Smooth muscle cell (in vitro differentiated cells): ENCODE results near the gene CISD2. TPM values are rescaled to one million over a fixed set of nuclear protein-coding genes. Genes with fewer than 3 reads are reported as not detected.
A peak's percentile ranks its signal among the peaks of the same experiment; 100 is the strongest.

Experiments
- DNase-seq: peaks from one replicate; lab custom pipeline; 2025; ENCODE audit not compliant: unreplicated experiment; lab: John Stamatoyannopoulos, UW
- H2AFZ ChIP-seq: fragments of 200-600 bp; sonication (generic); 2 replicates; pipeline ENCODE4 v1.6.0; 2016; ENCODE audit warnings: antibody characterized with exemption, low read depth, mild to moderate bottlenecking
- H3F3A ChIP-seq: fragments of 200-600 bp; sonication (generic); 2 replicates; pipeline ENCODE4 v1.6.0; 2017; ENCODE audit warnings: antibody characterized with exemption, low read depth
- H3K27ac ChIP-seq: fragments of 200-600 bp; sonication (generic); 2 replicates; pipeline ENCODE4 v1.5.1; 2016; ENCODE audit warnings: low read depth, mild to moderate bottlenecking
- H3K27me3 ChIP-seq: fragments of 200-600 bp; sonication (generic); 2 replicates; pipeline ENCODE4 v1.6.1; 2016; ENCODE audit warnings: low read depth, mild to moderate bottlenecking
- H3K36me3 ChIP-seq: fragments of 200-600 bp; sonication (generic); 2 replicates; pipeline ENCODE4 v1.5.1; 2016; ENCODE audit warnings: low read depth
- H3K4me1 ChIP-seq: fragments of 200-600 bp; sonication (generic); 2 replicates; pipeline ENCODE4 v1.5.1; 2016; ENCODE audit warnings: low read depth
- H3K4me2 ChIP-seq: fragments of 200-600 bp; sonication (generic); 2 replicates; pipeline ENCODE4 v1.6.0; 2016; ENCODE audit warnings: mild to moderate bottlenecking
- H3K4me3 ChIP-seq: fragments of 200-600 bp; sonication (generic); 2 replicates; pipeline ENCODE4 v1.5.1; 2016; ENCODE audit warnings: mild to moderate bottlenecking
- H3K79me2 ChIP-seq: fragments of 200-600 bp; sonication (generic); 2 replicates; pipeline ENCODE4 v1.6.0; 2016; ENCODE audit warnings: low read depth, mild to moderate bottlenecking
- H3K9ac ChIP-seq: fragments of 200-600 bp; sonication (generic); 2 replicates; pipeline ENCODE4 v1.6.0; 2016; ENCODE audit warnings: low read depth
- H3K9me3 ChIP-seq: fragments of 200-600 bp; sonication (generic); replicated peaks from 2 replicates; pipeline ENCODE4 v1.5.1; 2016; ENCODE audit warnings: low read depth
- H4K20me1 ChIP-seq: fragments of 200-600 bp; sonication (generic); 2 replicates; pipeline ENCODE4 v1.6.0; 2016; ENCODE audit warnings: low read depth
- CTCF ChIP-seq: fragments of 200-600 bp; sonication (generic); IDR thresholded peaks from 2 replicates; pipeline ENCODE4 v1.5.1; 2017; ENCODE audit warnings: borderline replicate concordance, mild to moderate bottlenecking, antibody characterized with exemption; ENCODE audit not compliant: insufficient read depth, poor library complexity, severe bottlenecking
- WGBS: methylation state at CpG from one replicate; pipeline ENCODE4 v1.1.7; 2016; ENCODE audit warnings: low lambda C conversion rate; 5-methylcytosine and 5-hydroxymethylcytosine counted together
- polyA plus RNA-seq: library from polyadenylated mRNA; unstranded; fragments of >200 nt; fragmentation: Nextera tagmentation; extraction: Ambion mirVana; gene quantifications from 2 replicates; pipeline ENCODE4 v1.2.1, GENCODE V29; 2016
- total RNA-seq: library from RNA; depleted of rRNA; stranded (reverse); fragments of >200 nt; gene quantifications from 2 replicates; pipeline ENCODE4 v1.2.3, GENCODE V29; 2014

CISD2 gene
- total and polyA plus RNA-seq, 2 experiments from 2014 or later: 57.6 to 65.7 TPM

DNA sequence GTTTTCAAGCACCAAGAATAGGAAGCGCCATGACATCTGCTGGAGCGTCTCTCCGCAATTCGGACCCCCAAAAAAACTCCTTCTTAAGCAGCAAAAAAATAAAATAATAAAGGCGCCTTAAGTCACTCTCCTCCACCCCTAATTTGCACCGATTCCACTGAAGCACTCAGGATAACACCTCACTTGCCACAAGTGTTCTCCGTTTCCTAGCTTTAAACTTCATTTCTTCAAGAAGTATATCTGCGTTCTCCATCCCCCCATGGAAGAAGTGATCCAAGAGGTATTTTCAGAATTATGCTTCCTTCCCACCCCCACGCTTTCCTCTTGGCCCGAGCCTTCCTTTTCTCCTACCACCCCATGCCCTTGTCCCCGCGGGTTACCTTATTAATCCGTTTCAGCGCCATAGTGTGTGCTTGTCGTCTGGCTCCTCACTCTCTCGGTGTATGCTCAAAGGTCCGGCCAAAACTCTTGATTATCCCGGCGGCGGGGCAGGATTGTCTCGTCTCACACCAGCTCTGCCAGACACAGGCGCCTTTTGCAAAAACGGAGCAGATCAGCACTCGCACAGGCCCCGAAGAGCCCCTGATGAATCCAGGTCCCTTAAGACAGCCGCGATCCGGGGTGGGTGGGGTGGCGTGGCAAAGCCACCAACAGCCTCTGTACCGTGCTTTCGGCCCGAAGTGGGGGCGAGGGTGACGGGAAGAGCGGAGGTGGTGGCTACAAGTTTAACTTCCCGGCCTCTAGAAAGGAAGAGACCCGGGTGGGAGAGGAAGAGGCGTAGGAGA lies 42.5 kb upstream of the CISD2 start:
- peaks cover 54% of the 10 kb centered on the region for H4K20me1 ChIP-seq
- H3K27ac ChIP-seq: peak overlapping the region; percentile 98
- peaks cover 79% of the 10 kb centered on the region for H3K79me2 ChIP-seq
- H3K36me3 ChIP-seq: peaks cover 3% of the 10 kb centered on the region
- no peaks in the 10 kb centered on the region for H3K27me3 ChIP-seq
- WGBS: under 1% methylated on average over 38 of the region's 38 CpGs
- H3F3A ChIP-seq: peaks cover 26% of the 10 kb centered on the region
- H2AFZ ChIP-seq: no peak overlapping the region
- no peaks in the 10 kb centered on the region for H3K9me3 ChIP-seq
- TF ChIP-seq CTCF: no peak
- H3K9ac ChIP-seq: peak overlapping the region; percentile 99
- H3K4me2 ChIP-seq: peak overlapping the region; percentile 93
- peak overlapping the region; percentile 85 for H3K4me3 ChIP-seq
- peaks cover 40% of the 10 kb centered on the region for H3K4me1 ChIP-seq
- DNase-seq: no peak

DNA sequence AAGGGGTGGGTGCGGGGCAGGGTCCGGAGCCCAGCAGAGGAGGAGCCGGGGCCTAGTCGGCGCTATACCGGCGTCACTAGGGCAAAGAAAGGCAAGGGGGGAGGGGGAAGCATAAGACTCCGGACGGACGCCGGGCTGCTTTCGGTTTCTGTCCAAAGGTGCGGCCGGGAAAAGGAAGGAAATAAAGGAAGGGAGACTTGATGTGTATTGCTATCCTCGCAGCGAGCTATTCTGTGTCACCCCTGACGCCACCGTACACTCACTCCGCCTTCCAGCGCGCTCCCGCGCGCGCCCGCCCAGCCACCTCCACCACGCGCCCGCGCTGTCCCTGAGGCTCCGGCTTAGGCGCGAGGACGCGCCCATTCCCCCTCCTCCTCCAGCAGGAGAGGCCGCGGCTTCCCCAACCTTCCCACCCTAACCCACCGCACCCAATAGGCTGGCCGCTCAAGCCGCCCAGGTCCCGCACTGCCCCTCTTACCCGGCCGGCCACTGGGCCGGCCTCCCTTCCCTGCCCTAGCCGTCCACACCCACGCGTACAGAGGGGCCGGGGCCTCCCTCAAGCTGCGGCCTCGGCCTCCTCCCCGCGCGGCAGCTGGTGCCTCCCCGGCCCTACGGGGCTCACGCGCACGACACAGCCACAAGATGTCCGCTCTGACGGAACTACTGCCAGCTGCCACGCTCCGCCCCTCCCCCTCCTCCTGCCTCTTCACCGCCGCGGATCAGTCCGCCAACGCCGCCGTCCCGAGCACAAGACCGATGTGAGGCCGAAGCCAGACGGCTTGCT lies 41.7 kb upstream of the CISD2 start, which contains the start of gene UBE2D3:
UBE2D3 (minus strand) TSS at position 662 of the 784 bp plus-strand sequence. CDS start 1,043 bp downstream, outside the sequence.
- peak within 1 kb of the TSS; percentile 98 for H3K27ac ChIP-seq
- peaks cover 32% of the 10 kb centered on the region for H3K4me1 ChIP-seq
- H3K9ac ChIP-seq: peak within 1 kb of the TSS; percentile 99
- no peaks in the 10 kb centered on the region for H3K9me3 ChIP-seq
- H2AFZ ChIP-seq: peak within 1 kb of the TSS; percentile 24
- peaks cover 26% of the 10 kb centered on the region for H3F3A ChIP-seq
- peak within 1 kb of the TSS; percentile 85 for H3K4me3 ChIP-seq
- H3K79me2 ChIP-seq: peaks cover 74% of the 10 kb centered on the region
- peak within 1 kb of the TSS; percentile 93 for H3K4me2 ChIP-seq
- no peaks in the 10 kb centered on the region for H3K36me3 ChIP-seq
- 1% methylated on average over 40 of the region's 73 CpGs for WGBS
- DNase-seq: peak; percentile 95
- H4K20me1 ChIP-seq: peaks cover 46% of the 10 kb centered on the region
- no peaks in the 10 kb centered on the region for H3K27me3 ChIP-seq
- TF ChIP-seq CTCF: no peak

DNA sequence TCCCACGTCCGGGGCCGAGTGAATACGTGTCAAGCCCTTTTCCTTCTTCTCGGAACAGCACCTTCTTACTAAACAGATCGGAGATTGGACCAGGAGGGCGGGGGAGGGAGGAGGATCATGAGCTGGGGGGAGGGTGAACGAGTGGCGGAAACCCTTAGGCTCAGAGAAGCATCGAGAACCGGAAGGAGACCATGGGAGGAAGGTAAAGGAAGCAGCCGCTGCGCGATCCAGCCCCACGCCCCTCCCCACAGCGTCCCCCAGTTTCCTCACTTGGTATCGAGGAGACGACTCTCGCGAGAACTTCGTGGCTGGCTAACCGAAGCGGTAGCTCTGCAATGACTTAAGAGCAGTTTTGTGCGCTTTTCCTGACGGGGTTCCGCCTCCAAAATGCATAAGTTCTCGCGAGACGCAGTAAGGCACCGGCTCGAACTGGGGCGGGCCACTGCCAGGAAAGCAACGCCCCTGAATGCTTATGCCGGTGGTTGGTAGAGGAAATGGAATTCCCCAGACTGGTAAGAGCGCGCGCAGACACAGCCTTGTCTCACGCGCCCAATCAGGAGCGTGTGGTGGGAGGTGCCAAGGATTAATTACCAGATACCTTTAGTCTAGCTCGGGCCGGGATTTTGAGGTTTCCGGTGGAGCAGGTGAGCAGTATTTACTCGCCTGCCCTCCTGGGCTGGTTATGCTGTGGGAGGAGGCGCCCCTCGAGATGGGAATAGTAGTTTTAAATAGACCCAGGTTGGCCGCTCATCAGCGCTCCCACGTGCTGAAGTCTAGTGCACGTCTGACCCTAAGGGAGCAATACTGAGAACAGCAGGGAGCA lies 40.9 kb upstream of the CISD2 start:
- peak overlapping the region; percentile 24 for H2AFZ ChIP-seq
- H3K9ac ChIP-seq: peak overlapping the region; percentile 99
- peak overlapping the region; percentile 93 for H3K4me2 ChIP-seq
- H3K9me3 ChIP-seq: no peaks in the 10 kb centered on the region
- peak; percentile 99 for DNase-seq
- H3K79me2 ChIP-seq: peaks cover 66% of the 10 kb centered on the region
- peak overlapping the region; percentile 98 for H3K27ac ChIP-seq
- peaks cover 26% of the 10 kb centered on the region for H3K4me1 ChIP-seq
- no peak for TF ChIP-seq CTCF
- WGBS: 1% methylated on average over 50 of the region's 50 CpGs
- peak overlapping the region; percentile 85 for H3K4me3 ChIP-seq
- no peaks in the 10 kb centered on the region for H3K36me3 ChIP-seq
- peaks cover 26% of the 10 kb centered on the region for H3F3A ChIP-seq
- H4K20me1 ChIP-seq: peaks cover 38% of the 10 kb centered on the region
- H3K27me3 ChIP-seq: no peaks in the 10 kb centered on the region
